Skeletal muscle tissue (tissue), 4 donors: ENCODE data around the gene LRRC8A. TPM values are rescaled to one million over a fixed set of nuclear protein-coding genes. Genes with fewer than 3 reads are reported as not detected.
A peak's percentile ranks its signal among the peaks of the same experiment; 100 is the strongest.
"Not testable (repeated sequence)": the region's sequence is repeated elsewhere in the genome, so short reads cannot be mapped to it uniquely, and the experiment has no call there.

ENCODE experiments used
- H3K27ac ChIP-seq: one replicate; pipeline ENCODE4 v1.7.0; 2013; ENCODE audit warnings: mild to moderate bottlenecking, low read depth, low read length, inconsistent platforms
- H3K27me3 ChIP-seq, 3 donors: one replicate each; pipeline ENCODE4 v1.7.0; 2013; ENCODE audit warnings: low read length in 3 of 3; ENCODE audit not compliant: control insufficient read depth in 3 of 3, insufficient read depth in 3 of 3
- H3K36me3 ChIP-seq, 3 donors: one replicate each; pipeline ENCODE4 v1.7.0; 2013; ENCODE audit warnings: low read length in 3 of 3; ENCODE audit not compliant: control insufficient read depth in 3 of 3, insufficient read depth in 3 of 3
- H3K4me1 ChIP-seq, 3 donors: one replicate each; pipeline ENCODE4 v1.7.0; 2013; ENCODE audit warnings: low read length in 3 of 3, mild to moderate bottlenecking in 3 of 3; ENCODE audit not compliant: control insufficient read depth in 3 of 3, insufficient read depth in 3 of 3
- H3K4me3 ChIP-seq, 3 donors: one replicate each; pipeline ENCODE4 v1.7.0; 2013; ENCODE audit warnings: low read length in 3 of 3
- H3K9ac ChIP-seq, 3 donors: one replicate each; pipeline ENCODE4 v1.7.0; 2013; ENCODE audit warnings: low read length in 3 of 3, mild to moderate bottlenecking in 3 of 3, moderate library complexity in 2 of 3, low read depth in 1 of 3
- H3K9me3 ChIP-seq, 3 donors: one replicate each; pipeline ENCODE4 v1.7.0; 2013; ENCODE audit warnings: low read length in 3 of 3; ENCODE audit not compliant: control insufficient read depth in 3 of 3
- total RNA-seq: library from RNA; depleted of rRNA; stranded (reverse); fragments of >200 nt; gene quantifications from one replicate; pipeline ENCODE4 v1.2.3, GENCODE V29; 2014
- donor health status: Osteomylitis.

Gene LRRC8A
- total RNA-seq = 9.9 TPM

DNA sequence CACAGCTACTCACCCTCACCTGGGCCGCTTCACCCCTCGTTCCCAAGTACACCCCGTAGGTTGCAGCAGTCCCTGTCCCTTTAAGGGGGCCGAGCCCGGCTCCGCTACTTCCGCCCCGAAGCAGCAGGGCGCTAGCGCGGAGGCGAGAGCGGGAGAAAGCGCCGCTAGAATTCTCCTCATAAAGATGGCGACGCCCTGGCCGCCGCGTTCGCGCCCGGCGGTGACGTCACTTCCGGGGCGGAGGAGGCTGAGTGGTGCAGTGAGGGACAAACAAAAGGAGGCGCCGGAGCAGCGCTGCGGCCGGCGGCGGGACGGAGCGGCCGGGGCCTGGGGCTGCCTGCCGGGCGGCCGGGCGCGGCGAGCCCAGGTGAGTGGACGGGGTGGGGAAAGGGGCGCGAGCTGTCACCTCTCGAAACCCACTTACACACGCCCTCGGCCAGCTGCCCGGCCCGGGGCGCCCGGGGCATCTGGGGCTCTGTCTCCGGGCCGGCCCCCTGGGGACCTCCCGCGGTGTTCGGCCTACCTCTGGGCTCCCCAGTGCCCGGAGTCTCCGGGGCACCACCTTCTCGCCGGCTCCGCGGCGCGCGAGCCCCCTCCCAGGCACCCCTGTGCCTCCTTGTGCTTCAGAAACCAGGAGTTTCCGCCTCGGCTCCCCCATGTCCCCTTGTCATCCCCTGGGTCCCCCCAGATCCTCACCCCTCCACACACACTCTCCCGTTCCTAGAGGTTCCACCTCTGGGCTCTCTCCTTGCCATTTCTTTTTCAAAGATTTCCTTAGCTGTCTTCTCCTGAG lies at the start of gene LRRC8A, which contains the start of gene KYAT1:
Gene LRRC8A, plus strand, starts transcription at position 250 of the 793 bp plus-strand sequence. CDS start 25,032 bp downstream, outside the sequence.
Gene KYAT1, minus strand, starts transcription at position 67 of the 793 bp plus-strand sequence. CDS start 36,545 bp downstream, outside the sequence.
- H3K9ac ChIP-seq = peak within 1 kb of the TSS; percentile 82 to 95 (median 93)
- H3K36me3 ChIP-seq = peaks cover 9 to 12% (median 10%) of the 10 kb centered on the region in 3 donors
- H3K27me3 ChIP-seq = no peaks in the 10 kb centered on the region
- H3K9me3 ChIP-seq = no peaks in the 10 kb centered on the region
- peak within 1 kb of the TSS; percentile 97 for H3K4me3 ChIP-seq
- peaks cover 33 to 58% (median 41%) of the 10 kb centered on the region in 3 donors for H3K4me1 ChIP-seq
- H3K27ac ChIP-seq = peak within 1 kb of the TSS; percentile 93

DNA sequence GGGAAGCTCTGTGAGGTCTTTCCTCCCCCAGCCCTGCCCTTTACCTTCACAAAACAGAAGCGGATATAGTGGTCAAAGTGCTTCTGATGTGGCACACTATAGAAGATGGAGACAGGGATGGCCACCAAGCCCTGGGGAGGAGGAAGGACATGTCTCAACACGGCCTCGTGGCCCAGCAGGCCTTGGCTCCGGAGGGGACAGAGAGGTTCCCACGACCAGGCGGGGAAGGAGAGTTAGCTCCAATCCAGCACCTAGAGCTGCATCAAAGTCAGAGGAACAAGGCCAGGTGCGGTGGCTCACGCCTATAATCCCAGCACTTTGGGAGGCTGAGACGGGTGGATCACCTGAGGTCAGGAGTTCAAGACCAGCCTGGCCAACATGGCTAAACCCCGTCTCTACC lies 48.2 kb upstream of the LRRC8A start:
- no peak overlapping the region for H3K4me3 ChIP-seq
- H3K9ac ChIP-seq = no peak overlapping the region

DNA sequence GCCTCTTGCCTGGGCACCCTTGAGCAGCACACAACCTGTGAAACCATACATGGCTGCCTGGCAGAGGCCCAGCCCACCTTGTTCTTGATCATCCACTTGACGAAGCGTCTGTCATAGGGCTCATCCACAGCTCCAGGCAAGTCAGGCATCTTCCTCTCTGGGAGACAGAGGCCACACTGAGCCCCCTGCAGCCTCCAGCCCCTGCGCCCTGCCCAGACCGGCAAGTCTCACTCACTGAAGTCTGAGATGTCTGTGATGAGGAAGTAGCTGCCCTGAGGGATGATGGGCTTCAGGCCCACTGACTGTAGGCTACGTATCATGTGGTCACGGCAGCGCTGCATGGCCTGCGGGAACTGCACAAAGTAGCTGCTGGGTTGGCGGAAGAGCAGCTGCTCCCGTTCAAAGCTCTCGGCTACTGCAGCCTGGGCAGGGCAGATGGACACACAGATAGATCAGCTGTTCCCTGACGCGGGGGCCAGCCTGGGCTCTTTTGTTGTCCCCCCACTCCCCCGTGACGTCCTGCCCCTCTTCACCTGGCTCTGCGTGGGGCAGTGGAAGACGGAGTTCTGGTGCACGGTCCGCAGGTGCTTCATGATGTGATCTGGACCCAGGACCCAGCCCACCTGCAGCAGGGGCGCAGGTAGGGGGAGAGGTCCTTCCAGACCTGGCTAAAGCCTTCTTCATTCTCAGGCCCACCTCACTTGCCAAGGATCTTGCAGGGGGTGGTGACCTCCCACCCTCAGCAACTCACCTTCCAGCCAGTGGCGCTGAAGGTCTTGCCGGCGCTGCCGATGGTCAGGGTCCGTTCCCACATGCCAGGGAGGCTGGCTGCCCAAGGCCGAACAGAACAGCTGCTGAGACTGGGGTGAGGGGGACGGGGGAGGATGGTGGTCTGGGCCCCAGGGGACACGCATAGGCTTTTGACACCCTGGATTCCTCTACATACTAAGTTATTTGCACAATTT lies 46.4 kb upstream of the LRRC8A start:
- H3K36me3 ChIP-seq = peaks cover 16 to 29% (median 25%) of the 10 kb centered on the region in 3 donors
- H3K27ac ChIP-seq = no peak overlapping the region
- H3K4me1 ChIP-seq = no peaks in the 10 kb centered on the region
- no peaks in the 10 kb centered on the region for H3K9me3 ChIP-seq
- H3K9ac ChIP-seq = no peak overlapping the region
- no peak overlapping the region for H3K4me3 ChIP-seq
- no peaks in the 10 kb centered on the region for H3K27me3 ChIP-seq

More for the DNA sequence above, 48.2 kb upstream of the LRRC8A start:
- H3K9me3 ChIP-seq = no peaks in the 10 kb centered on the region
- H3K27me3 ChIP-seq = no peaks in the 10 kb centered on the region
- peaks cover 11 to 12% (median 12%) of the 10 kb centered on the region in 3 donors for H3K4me1 ChIP-seq
- no peak overlapping the region for H3K27ac ChIP-seq
- peaks cover 16 to 29% (median 24%) of the 10 kb centered on the region in 3 donors for H3K36me3 ChIP-seq

DNA sequence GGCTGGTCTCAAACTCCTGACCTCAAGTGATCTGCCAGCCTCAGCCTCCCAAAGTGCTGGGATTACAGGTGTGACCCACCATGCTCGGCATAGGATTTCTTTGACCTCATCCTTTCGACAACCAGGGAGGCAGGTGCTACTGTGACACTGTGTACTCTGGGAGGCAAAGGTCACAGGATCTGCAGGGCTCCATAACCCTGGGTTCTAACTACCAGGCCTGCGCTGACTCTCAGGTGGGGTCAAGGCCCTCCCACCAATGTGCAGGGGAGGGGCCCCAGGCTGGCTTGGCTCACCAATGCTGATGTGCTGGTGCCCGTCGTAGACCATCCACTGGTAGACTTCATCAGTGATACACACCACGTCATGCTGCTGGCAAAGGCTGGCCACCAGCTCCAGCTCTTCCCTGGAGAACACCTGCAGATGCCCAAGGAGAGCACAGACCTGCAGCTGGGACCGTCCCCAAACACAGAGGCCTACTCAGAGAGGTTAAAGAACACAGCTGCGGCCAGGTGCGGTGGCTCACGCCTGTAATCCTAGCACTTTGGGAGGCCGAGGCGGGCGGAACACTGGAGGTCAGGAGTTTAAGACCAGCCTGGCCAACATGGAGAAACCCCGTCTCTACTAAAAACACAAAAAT lies 45.3 kb upstream of the LRRC8A start:
- Histone ChIP-seq H3K4me3 (no peak overlapping the region), H3K36me3 (peaks cover 16 to 29% (median 25%) of the 10 kb centered on the region in 3 donors), H3K4me1 (no peaks in the 10 kb centered on the region), H3K27me3 (no peaks in the 10 kb centered on the region), H3K9me3 (no peaks in the 10 kb centered on the region), H3K9ac (no peak overlapping the region), H3K27ac (no peak overlapping the region)

DNA sequence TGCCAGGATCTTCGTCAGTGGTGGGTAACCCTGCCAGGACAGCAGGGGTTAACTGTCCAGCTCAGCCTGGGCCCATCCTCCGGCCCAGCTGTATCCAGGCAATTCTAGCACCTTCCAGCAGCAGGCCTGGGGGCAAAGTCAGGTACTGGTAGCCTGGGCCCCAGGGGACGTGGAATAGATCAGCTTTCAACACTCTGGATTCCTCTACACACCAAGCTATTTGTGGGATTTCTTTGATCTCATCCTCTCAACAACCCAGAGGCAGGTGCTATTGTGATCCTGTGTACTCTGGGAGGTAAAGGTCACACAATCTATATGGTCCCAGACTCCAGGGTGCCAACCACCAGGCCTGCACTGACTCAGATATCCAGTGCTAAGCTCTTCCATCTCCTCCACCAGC lies 43.6 kb upstream of the LRRC8A start:
- H3K27ac ChIP-seq = no peak overlapping the region
- no peaks in the 10 kb centered on the region for H3K9me3 ChIP-seq
- H3K4me3 ChIP-seq = no peak overlapping the region
- H3K9ac ChIP-seq = no peak overlapping the region
- no peaks in the 10 kb centered on the region for H3K27me3 ChIP-seq
- H3K36me3 ChIP-seq = peaks cover 8 to 31% (median 28%) of the 10 kb centered on the region in 3 donors
- H3K4me1 ChIP-seq = no peaks in the 10 kb centered on the region

DNA sequence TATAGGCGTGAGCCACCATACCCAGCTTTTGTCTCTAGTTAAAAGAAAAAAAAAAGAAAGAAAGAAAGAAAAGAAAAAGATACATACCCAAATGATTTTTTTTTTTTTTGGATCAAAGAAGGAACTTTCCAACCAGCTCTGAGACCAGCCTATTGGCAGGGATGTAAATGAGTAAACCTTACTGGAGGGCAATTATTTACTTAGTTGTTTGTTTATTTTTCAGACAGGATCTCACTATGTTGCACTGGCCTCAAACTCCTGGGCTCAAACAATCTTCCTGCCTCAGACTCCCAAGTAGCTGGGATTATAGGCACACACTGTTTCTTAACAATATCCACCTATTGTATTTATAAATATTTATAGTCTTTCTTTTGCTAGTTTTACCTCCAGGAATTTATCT lies 41.4 kb upstream of the LRRC8A start:
- no peak overlapping the region for H3K27ac ChIP-seq
- no peaks in the 10 kb centered on the region for H3K4me1 ChIP-seq
- H3K36me3 ChIP-seq = peaks cover 8 to 26% (median 23%) of the 10 kb centered on the region in 3 donors
- H3K27me3 ChIP-seq = no peaks in the 10 kb centered on the region
- no peak overlapping the region for H3K9ac ChIP-seq
- no peak overlapping the region for H3K4me3 ChIP-seq
- no peaks in the 10 kb centered on the region for H3K9me3 ChIP-seq

DNA sequence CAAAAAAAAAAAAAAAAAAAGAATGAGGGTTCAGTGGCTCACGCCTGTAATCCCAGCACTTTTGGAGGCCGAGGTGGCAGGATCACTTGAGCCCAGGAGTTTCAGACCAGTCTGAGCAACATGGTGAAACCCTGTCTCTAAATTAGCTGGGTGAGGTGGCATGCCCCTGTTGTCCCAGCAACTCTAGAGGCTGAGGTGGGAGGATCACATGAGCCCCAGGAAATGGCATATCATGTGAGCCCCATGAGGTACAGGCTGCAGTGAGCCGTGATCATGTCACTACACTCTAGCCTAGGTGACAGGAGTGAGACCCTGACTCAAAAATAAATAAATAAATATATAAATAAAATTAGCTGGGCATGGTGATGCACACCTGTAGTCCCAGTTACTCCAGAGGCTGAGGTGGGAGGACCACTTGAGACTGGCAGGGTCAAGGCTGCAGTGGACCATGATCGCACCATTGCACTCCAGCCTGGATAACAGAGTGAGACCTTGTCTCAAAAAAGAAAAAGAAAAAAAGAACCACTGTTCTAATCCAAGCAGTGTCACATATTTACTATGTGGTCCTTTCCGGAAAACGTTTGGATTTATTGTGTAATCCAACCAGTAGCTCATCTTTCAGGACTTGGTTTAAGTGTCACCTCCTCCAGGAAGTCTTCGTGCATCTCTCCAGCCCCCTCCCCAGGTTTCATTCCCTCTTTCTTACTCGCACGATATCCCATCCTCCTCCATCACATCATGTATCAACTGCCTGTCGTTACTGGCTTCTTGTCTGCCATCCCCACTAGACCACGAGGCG lies 40.0 kb upstream of the LRRC8A start:
- Histone ChIP-seq H3K27me3 (no peaks in the 10 kb centered on the region), H3K4me1 (no peaks in the 10 kb centered on the region), H3K4me3 (no peak overlapping the region), H3K9ac (no peak overlapping the region), H3K27ac (no peak overlapping the region), H3K36me3 (peaks cover 3 to 23% (median 17%) of the 10 kb centered on the region in 3 donors), H3K9me3 (no peaks in the 10 kb centered on the region)

DNA sequence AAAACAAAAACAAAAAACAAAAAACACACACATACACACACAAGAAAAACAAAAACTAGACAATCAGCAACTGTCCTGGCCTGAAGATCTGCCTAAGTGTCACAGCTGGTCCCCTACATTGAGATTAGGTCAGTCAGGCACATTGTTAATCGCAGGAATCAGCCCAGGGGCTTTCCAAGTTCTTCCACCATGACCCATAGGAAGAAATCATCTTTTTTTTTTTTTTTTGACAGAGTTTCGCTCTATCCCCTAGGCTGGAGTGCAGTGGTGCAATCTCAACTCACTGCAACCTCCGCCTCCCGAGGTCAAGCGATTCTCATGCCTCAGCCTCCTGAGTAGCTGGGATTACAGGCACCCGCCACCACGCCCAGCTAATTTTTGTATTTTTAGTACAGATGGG lies 38.8 kb upstream of the LRRC8A start:
- H3K4me1 ChIP-seq, H3K27me3 ChIP-seq, H3K4me3 ChIP-seq, H3K9me3 ChIP-seq, H3K27ac ChIP-seq, H3K9ac ChIP-seq: not testable (repeated sequence)
- peaks cover 0 to 14% (median 10%) of the 10 kb centered on the region in 3 donors for H3K36me3 ChIP-seq
